Measurements from ENCODE around the gene LYPLAL1.

- TF ChIP-seq, protein P1, sequence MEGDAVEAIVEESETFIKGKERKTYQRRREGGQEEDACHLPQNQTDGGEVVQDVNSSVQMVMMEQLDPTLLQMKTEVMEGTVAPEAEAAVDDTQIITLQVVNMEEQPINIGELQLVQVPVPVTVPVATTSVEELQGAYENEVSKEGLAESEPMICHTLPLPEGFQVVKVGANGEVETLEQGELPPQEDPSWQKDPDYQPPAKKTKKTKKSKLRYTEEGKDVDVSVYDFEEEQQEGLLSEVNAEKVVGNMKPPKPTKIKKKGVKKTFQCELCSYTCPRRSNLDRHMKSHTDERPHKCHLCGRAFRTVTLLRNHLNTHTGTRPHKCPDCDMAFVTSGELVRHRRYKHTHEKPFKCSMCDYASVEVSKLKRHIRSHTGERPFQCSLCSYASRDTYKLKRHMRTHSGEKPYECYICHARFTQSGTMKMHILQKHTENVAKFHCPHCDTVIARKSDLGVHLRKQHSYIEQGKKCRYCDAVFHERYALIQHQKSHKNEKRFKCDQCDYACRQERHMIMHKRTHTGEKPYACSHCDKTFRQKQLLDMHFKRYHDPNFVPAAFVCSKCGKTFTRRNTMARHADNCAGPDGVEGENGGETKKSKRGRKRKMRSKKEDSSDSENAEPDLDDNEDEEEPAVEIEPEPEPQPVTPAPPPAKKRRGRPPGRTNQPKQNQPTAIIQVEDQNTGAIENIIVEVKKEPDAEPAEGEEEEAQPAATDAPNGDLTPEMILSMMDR (IDR thresholded peaks at IDR 0.05) = no peak
- TF ChIP-seq EP300 (IDR thresholded peaks at IDR 0.05; ENCODE audit: low read depth) (no peak), POLR2A (IDR thresholded peaks at IDR 0.05) (no peak)
Measured at GRCh38 chr1:219189021-219189824, 15.5 kb downstream of the LYPLAL1 start.
